Left lung (tissue), 10 donors: ENCODE data around the gene DIAPH2. TPM values are rescaled to one million over a fixed set of nuclear protein-coding genes. Genes with fewer than 3 reads are reported as not detected.
A peak's percentile ranks its signal among the peaks of the same experiment; 100 is the strongest.

Experiments used
- ATAC-seq: fragments of 200-7000 bp; cut with Tn5 transposase; one replicate; pipeline ENCODE4 v1.9.1; 2020; ENCODE audit warnings: moderate library complexity
- DNase-seq, 4 donors: peaks; one replicate each; pipeline ENCODE4 v3.0.0-alpha.2; 2013 to 2020
- H3K27ac ChIP-seq, 2 donors: fragments of 200-600 bp; sonication (generic) in 1 of 2; one replicate each; pipeline versions ENCODE4 v1.5.0 to v1.8.0; 2020 to 2021
- H3K27me3 ChIP-seq, 2 donors: fragments of 200-600 bp; sonication (generic) in 1 of 2; one replicate each; pipeline versions ENCODE4 v1.5.0 to v1.8.0; 2020 to 2021
- H3K36me3 ChIP-seq, 2 donors: fragments of 200-600 bp; sonication (generic) in 1 of 2; one replicate each; pipeline versions ENCODE4 v1.5.0 to v1.8.0; 2020 to 2021
- H3K4me1 ChIP-seq, 2 donors: fragments of 200-600 bp; one replicate each; pipeline ENCODE4 v1.8.0; 2021
- H3K4me3 ChIP-seq, 2 donors: fragments of 200-600 bp; sonication (generic) in 1 of 2; one replicate each; pipeline versions ENCODE4 v1.5.0 to v1.8.0; 2020 to 2021; ENCODE audit warnings: mild to moderate bottlenecking in 1 of 2
- H3K9me3 ChIP-seq, 2 donors: fragments of 200-600 bp; sonication (generic) in 1 of 2; one replicate each; pipeline versions ENCODE4 v1.5.0 to v1.8.0; 2020 to 2021
- intact Hi-C, 2 donors: fragments of 100-400 bp; cut with DNase I; formaldehyde crosslinking; loops; one replicate each; pipeline versions ENCODE4 v1.11.2 to v1.14.2; 2022
- polyA plus RNA-seq, 6 donors: library from polyadenylated mRNA; unstranded; fragments of 120-200 nt; gene quantifications; one replicate each; pipeline ENCODE4 v1.2.1, GENCODE V29; 2013; ENCODE audit not compliant: insufficient read length in 6 of 6
- total RNA-seq, 2 donors: library from RNA; stranded (reverse); fragmentation: NEBNext Ultra II Directional; extraction: Animal tissue kit (Norgen Biotek cat#: 25700); gene quantifications; one replicate each; pipeline ENCODE4 v1.2.1, GENCODE V29; 2021
- TF ChIP-seq, protein P1 (sequence below), 2 donors: fragments of 200-600 bp; sonication (generic) in 1 of 2; IDR thresholded peaks; one replicate each; pipeline versions ENCODE4 v1.5.0 to v1.8.0; 2021; ENCODE audit warnings: antibody characterized with exemption in 2 of 2
- donor health status: DM: no; HTN: yes; CAD: no.
- donor health status: DM: no; HTN: no; CAD: no.

DIAPH2 gene
- total and polyA plus RNA-seq, 8 donors = 14.6 to 34.1 (median 16.4) TPM

DNA sequence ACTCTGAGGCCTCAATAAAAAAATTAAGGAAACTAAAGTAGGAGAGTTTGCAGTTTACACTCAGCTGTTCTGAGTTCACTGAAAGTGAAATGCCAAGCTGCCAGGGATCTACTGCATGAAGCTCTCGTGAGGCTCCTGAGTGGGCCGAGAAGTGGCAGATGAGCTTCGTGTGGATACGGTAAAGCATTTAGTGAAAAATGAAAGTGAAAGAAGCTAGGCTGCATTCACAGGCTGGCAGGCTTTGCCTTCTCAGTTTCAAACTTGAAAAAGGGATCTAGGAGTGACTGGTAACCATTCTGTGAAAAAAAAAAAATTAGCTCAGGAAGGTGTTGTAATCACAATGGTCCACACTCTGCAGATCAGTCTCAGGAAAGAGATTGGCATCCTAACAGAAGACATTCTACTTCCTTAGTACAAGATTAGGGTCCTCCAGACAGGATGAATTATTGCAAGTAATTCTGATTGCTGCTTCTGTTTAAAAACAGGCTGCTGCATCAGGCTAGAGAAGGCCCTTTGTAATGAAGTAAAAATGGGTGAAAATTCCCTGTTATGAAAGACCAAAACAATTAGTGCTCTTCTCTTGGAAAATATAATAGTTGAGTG, 879.0 kb downstream of the DIAPH2 start:
- TF ChIP-seq, protein P1, sequence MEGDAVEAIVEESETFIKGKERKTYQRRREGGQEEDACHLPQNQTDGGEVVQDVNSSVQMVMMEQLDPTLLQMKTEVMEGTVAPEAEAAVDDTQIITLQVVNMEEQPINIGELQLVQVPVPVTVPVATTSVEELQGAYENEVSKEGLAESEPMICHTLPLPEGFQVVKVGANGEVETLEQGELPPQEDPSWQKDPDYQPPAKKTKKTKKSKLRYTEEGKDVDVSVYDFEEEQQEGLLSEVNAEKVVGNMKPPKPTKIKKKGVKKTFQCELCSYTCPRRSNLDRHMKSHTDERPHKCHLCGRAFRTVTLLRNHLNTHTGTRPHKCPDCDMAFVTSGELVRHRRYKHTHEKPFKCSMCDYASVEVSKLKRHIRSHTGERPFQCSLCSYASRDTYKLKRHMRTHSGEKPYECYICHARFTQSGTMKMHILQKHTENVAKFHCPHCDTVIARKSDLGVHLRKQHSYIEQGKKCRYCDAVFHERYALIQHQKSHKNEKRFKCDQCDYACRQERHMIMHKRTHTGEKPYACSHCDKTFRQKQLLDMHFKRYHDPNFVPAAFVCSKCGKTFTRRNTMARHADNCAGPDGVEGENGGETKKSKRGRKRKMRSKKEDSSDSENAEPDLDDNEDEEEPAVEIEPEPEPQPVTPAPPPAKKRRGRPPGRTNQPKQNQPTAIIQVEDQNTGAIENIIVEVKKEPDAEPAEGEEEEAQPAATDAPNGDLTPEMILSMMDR (IDR thresholded peaks at IDR 0.05) = no peak
- Histone ChIP-seq H3K27me3 (no peaks in the 10 kb centered on the region), H3K4me3 (peak overlapping the region in 1 of 2 donors; percentile 4), H3K9me3 (no peaks in the 10 kb centered on the region), H3K4me1 (peaks cover 3 to 10% of the 10 kb centered on the region in 2 donors), H3K27ac (peak overlapping the region; percentile 45 to 73), H3K36me3 (no peaks in the 10 kb centered on the region)
- intact Hi-C loops = no loop called here
- DNase-seq = peak in 3 of 4 donors; percentile 14 to 46 (median 44)
- ATAC-seq = peak; percentile 95

DNA sequence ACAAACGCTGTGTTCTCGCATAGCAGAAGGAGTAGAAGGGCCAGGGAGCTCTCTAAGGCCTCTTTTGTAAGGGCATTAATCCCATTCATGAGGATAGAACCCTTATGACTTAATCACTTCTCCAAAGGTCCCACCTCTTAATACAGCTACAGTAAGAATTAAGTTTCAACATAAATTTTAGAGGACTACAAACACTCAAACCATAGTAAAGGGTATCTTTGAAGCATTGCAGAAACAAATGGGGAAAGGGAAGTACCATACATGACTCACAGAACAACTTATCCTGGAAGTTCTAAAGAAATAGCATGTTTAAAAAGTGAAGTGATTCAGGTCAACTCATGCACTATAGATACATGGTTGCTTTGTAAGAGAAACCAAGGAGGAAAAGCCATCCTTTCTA, 879.9 kb downstream of the DIAPH2 start:
- intact Hi-C loops = no loop called here
- H3K9me3 ChIP-seq = no peaks in the 10 kb centered on the region
- DNase-seq = no peak
- H3K36me3 ChIP-seq = no peaks in the 10 kb centered on the region
- H3K4me1 ChIP-seq = peaks cover 3 to 10% of the 10 kb centered on the region in 2 donors
- no peaks in the 10 kb centered on the region for H3K27me3 ChIP-seq
- TF ChIP-seq, protein P1 (IDR thresholded peaks at IDR 0.05) = no peak
- peak overlapping the region in 1 of 2 donors; percentile 73 for H3K27ac ChIP-seq
- peak; percentile 48 for ATAC-seq
- no peak overlapping the region for H3K4me3 ChIP-seq

DNA sequence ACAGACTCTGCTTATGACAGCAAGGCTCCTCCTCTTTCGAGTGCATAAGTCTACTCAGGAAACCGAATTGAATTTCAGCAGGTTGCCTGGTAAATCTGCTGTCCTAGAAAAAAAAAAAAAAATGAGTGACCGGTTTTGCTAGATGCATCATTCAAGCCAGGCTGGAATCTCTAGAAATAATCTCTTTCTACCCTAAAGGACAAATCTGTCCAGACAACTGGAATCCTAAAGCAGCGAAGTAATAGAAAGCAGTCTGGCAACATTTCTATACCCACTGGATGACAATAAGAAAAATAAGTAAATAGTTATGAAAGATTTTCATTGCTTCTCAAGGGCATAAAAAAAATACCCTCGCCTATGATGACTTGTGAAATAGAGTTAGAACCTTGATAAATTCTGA, 902.5 kb downstream of the DIAPH2 start:
- TF ChIP-seq, protein P1 (IDR thresholded peaks at IDR 0.05) = no peak
- ATAC-seq = no peak
- Histone ChIP-seq H3K4me1 (no peaks in the 10 kb centered on the region), H3K9me3 (no peaks in the 10 kb centered on the region), H3K36me3 (no peaks in the 10 kb centered on the region), H3K27me3 (peaks cover 0 to 2% of the 10 kb centered on the region in 2 donors), H3K4me3 (no peak overlapping the region), H3K27ac (no peak overlapping the region)
- intact Hi-C loops = no loop called here
- DNase-seq = no peak

DNA sequence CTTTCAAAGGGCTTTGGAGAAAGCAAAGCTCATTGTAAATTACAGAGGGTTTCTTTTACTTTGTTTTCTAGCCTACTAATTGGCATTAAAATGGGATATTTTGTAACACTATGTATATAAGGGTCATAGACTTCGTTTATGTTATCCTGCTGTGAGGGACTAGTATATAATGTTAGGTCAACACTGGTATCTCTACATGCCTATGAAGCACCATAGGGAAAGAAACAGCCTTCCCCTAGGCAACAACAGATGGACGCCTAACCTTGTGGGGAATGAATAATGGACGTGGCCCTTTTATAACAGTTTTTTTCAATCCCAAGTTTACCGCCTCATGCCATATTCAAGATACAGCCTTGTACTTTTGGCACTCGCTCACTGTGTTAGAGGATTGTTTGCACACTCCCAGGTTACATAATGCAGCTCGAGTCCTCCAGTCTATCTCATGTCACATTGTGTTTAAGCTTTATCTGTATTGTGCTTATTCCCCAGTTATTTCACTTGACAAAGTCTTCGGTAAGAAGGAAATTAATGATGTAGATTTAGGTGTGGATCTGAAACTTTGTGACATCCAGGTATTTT, 910.1 kb downstream of the DIAPH2 start:
- Histone ChIP-seq H3K27me3 (peaks cover 0 to 2% of the 10 kb centered on the region in 2 donors), H3K27ac (no peak overlapping the region), H3K9me3 (no peaks in the 10 kb centered on the region), H3K4me1 (no peaks in the 10 kb centered on the region), H3K36me3 (no peaks in the 10 kb centered on the region), H3K4me3 (no peak overlapping the region)
- no peak for DNase-seq
- no peak for ATAC-seq
- intact Hi-C loops = no loop called here
- TF ChIP-seq, protein P1 (IDR thresholded peaks at IDR 0.05) = no peak

DNA sequence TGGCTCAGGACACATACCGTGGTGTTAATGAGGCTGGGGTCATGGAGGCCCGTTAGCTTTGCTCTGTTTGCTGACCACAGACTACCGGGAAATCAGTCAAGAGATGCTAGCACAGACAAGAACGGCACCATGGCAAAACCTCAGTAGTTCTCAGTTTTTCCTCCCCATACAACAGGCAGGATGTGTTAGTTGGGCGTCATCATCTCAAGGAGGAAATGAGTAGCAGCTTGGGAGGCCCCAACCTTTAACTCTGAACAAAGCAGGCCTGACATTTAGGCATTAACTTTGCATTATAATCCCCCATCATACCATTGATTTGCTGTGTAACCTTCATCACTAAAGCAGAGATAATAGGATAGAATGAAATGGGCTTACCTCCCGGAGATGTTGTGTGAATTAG, 913.3 kb downstream of the DIAPH2 start:
- TF ChIP-seq, protein P1 (IDR thresholded peaks at IDR 0.05) = no peak
- no peak overlapping the region for H3K27ac ChIP-seq
- no peaks in the 10 kb centered on the region for H3K27me3 ChIP-seq
- DNase-seq = no peak
- H3K4me1 ChIP-seq = no peaks in the 10 kb centered on the region
- H3K9me3 ChIP-seq = no peaks in the 10 kb centered on the region
- H3K4me3 ChIP-seq = no peak overlapping the region
- H3K36me3 ChIP-seq = no peaks in the 10 kb centered on the region
- ATAC-seq = no peak
- intact Hi-C loops = no loop called here
